Upper lobe of left lung (tissue), 6 donors: ENCODE data around the gene PCGF1. TPM values are rescaled to one million over a fixed set of nuclear protein-coding genes. Genes with fewer than 3 reads are reported as not detected.
A peak's percentile ranks its signal among the peaks of the same experiment; 100 is the strongest.

Source experiments
- ATAC-seq, 2 donors: fragments of 200-7000 bp; cut with Tn5 transposase; one replicate each; pipeline ENCODE4 v1.9.1; 2022; ENCODE audit warnings: mild to moderate bottlenecking in 2 of 2, moderate library complexity in 2 of 2; ENCODE audit not compliant: low FRiP score in 2 of 2
- DNase-seq, 2 donors: peaks; one replicate each; pipeline ENCODE4 v3.0.0-alpha.2; 2019 to 2020
- H3K27ac ChIP-seq, 4 donors: fragments of 200-600 bp; sonication (generic); one replicate each; pipeline ENCODE4 v1.5.1; 2016 to 2019
- H3K27me3 ChIP-seq, 4 donors: fragments of 200-600 bp; sonication (generic); one replicate each; pipeline ENCODE4 v1.5.1; 2017 to 2019
- H3K36me3 ChIP-seq, 4 donors: fragments of 200-600 bp; sonication (generic); one replicate each; pipeline ENCODE4 v1.5.1; 2016 to 2019
- H3K4me1 ChIP-seq, 4 donors: fragments of 200-600 bp; sonication (generic); one replicate each; pipeline ENCODE4 v1.5.1; 2018 to 2019
- H3K4me3 ChIP-seq, 4 donors: fragments of 200-600 bp; sonication (generic); one replicate each; pipeline ENCODE4 v1.5.1; 2017 to 2019; ENCODE audit warnings: mild to moderate bottlenecking in 2 of 4, moderate library complexity in 1 of 4
- H3K9me3 ChIP-seq, 4 donors: fragments of 200-600 bp; sonication (generic); one replicate each; pipeline ENCODE4 v1.5.1; 2018 to 2019
- EP300 ChIP-seq, 4 donors: sonication (generic); formaldehyde crosslinking; IDR thresholded peaks; one replicate each; pipeline ENCODE4 v1.5.1; 2017; ENCODE audit warnings: antibody characterized with exemption in 4 of 4, control low read depth in 2 of 4
- POLR2A ChIP-seq, 4 donors: fragments of 450-650 bp; IDR thresholded peaks; one replicate each; pipeline ENCODE4 v1.5.1; 2016 to 2017; ENCODE audit warnings: antibody characterized with exemption in 4 of 4, mild to moderate bottlenecking in 2 of 4
- POLR2AphosphoS5 ChIP-seq, 2 donors: sonication (generic); formaldehyde crosslinking; IDR thresholded peaks; one replicate each; pipeline ENCODE4 v1.5.1; 2017; ENCODE audit warnings: antibody characterized with exemption in 2 of 2
- WGBS, 2 donors: methylation state at CpG; one replicate each; pipeline ENCODE4 v1.1.5; 2017 to 2018; 5-methylcytosine and 5-hydroxymethylcytosine counted together
- total RNA-seq, 6 donors: library from RNA; depleted of rRNA in 4 of 6; stranded (reverse); fragments of >200 nt in 4 of 6; gene quantifications; one replicate each; pipeline versions ENCODE4 v1.1.0 to v1.2.1, GENCODE V29; 2016 to 2021
- TF ChIP-seq, protein P1 (sequence below), 6 experiments: fragments of 450-650 bp in 4 of 6; fragments of 200-600 bp in 2 of 6; sonication (generic) in 2 of 6; IDR thresholded peaks; one replicate each; pipeline ENCODE4 v1.5.1; 2016 to 2019; ENCODE audit warnings: antibody characterized with exemption in 6 of 6
- donor health status: DM: no; HTN: no; CAD: no; lungs with moderate emphysema.
- donor health status: DM: no; HTN: yes; CAD: no; lungs with severe emphysema.

PCGF1 gene
- total RNA-seq, 6 donors from 2014 or later, result 15.4 to 43.2 (median 34.6) TPM

DNA sequence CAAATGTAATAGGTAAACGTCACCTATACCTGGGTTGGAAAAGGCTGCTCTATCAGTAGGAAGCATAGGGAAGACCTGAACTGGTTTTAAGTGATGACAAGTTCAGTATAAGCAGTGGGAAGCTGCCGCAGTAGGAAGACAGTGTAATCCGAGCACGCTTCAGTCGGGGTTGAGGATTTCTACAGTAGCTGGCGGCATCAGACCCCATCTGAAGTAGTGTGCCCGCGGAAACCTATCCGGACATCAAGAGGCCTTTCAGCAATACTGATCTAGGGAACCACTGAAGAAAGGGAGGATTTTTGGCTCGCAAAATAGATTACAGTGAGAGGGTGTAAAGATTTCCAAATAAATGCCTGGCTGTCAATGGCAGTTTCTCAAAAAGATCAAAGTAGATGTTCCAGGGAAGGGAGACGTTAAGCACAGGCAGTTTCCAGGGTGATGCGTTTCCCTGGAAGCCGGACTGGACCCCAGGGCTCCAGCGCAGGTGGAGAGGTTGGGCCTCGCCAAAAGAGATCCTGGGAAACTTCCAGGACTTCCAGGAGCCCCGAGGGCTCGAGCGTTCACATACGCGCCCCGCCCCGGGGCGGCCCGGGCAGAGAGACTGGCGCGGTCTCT is 40.9 kb upstream of the PCGF1 start:
- H3K27me3 ChIP-seq, result no peaks in the 10 kb centered on the region
- peak overlapping the region; percentile 48 to 83 (median 69) for H3K27ac ChIP-seq
- H3K4me1 ChIP-seq, result peaks cover 11 to 25% (median 14%) of the 10 kb centered on the region in 4 donors
- H3K4me3 ChIP-seq, result peak overlapping the region; percentile 56 to 72 (median 68)
- TF ChIP-seq POLR2A (IDR thresholded peaks at IDR 0.05) (no peak), EP300 (IDR thresholded peaks at IDR 0.05) (no peak), POLR2AphosphoS5 (IDR thresholded peaks at IDR 0.05) (no peak)
- TF ChIP-seq, protein P1, sequence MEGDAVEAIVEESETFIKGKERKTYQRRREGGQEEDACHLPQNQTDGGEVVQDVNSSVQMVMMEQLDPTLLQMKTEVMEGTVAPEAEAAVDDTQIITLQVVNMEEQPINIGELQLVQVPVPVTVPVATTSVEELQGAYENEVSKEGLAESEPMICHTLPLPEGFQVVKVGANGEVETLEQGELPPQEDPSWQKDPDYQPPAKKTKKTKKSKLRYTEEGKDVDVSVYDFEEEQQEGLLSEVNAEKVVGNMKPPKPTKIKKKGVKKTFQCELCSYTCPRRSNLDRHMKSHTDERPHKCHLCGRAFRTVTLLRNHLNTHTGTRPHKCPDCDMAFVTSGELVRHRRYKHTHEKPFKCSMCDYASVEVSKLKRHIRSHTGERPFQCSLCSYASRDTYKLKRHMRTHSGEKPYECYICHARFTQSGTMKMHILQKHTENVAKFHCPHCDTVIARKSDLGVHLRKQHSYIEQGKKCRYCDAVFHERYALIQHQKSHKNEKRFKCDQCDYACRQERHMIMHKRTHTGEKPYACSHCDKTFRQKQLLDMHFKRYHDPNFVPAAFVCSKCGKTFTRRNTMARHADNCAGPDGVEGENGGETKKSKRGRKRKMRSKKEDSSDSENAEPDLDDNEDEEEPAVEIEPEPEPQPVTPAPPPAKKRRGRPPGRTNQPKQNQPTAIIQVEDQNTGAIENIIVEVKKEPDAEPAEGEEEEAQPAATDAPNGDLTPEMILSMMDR (IDR thresholded peaks at IDR 0.05), result no peak
- no peaks in the 10 kb centered on the region for H3K9me3 ChIP-seq
- WGBS, 2 donors, result 20 to 33% methylated on average over 15 to 24 of the region's 26 CpGs
- DNase-seq, result no peak
- ATAC-seq, result peak in 1 of 2 donors; percentile 28
- H3K36me3 ChIP-seq, result no peaks in the 10 kb centered on the region

DNA sequence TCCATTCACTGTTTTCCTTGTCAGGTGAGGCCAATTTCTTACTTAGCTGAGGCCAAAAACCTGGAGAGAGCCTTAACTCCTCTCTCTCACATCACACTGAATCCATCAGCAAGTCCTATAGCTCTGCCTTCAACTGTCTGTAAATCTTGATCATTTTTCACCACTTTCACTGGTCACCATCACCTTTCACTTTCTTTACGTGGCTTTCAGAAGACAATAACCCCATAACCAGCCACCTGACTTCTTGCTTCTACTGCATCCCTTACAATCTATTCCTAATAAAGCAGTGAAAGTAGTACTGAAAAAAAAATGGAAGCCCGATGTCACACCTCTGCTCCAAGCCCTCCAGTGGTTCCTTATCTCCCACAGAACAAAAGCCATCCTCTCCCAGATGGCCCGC is 38.5 kb upstream of the PCGF1 start:
- WGBS, 2 donors, result 87 to 88% methylated on average over 3 of the region's 3 CpGs
- Histone ChIP-seq H3K27ac (no peak overlapping the region), H3K36me3 (no peaks in the 10 kb centered on the region), H3K9me3 (no peaks in the 10 kb centered on the region), H3K27me3 (no peaks in the 10 kb centered on the region), H3K4me1 (peaks cover 9 to 23% (median 12%) of the 10 kb centered on the region in 4 donors), H3K4me3 (no peak overlapping the region)
- DNase-seq, result no peak
- ATAC-seq, result no peak
- TF ChIP-seq POLR2A (IDR thresholded peaks at IDR 0.05), result no peak
- TF ChIP-seq POLR2AphosphoS5 (IDR thresholded peaks at IDR 0.05), result no peak
- TF ChIP-seq, protein P1 (IDR thresholded peaks at IDR 0.05), result no peak
- TF ChIP-seq EP300 (IDR thresholded peaks at IDR 0.05), result no peak

DNA sequence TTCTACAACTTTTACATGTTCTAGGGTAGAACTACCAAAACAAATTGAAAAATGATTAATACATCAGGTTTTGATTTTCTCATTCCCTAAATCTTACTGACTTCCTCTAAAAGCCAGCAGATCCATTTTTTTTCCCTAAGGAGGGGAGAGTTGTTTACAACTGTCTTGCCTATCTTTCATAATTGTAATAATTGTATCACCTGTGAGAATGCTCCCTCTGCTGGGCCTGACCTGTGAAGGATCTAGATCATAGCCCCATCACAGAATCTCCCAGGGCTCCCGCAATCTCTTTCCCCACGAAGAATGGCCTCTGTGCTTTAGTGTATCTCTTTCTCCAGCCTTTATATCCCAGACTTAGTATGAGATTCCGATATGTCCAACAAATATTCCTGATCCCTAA is 37.1 kb upstream of the PCGF1 start:
- Histone ChIP-seq H3K9me3 (no peaks in the 10 kb centered on the region), H3K36me3 (no peaks in the 10 kb centered on the region), H3K4me3 (no peak overlapping the region), H3K27ac (no peak overlapping the region), H3K4me1 (peaks cover 6 to 16% (median 9%) of the 10 kb centered on the region in 4 donors), H3K27me3 (no peaks in the 10 kb centered on the region)
- no peak for ATAC-seq
- TF ChIP-seq POLR2AphosphoS5 (IDR thresholded peaks at IDR 0.05) (no peak), EP300 (IDR thresholded peaks at IDR 0.05) (no peak), POLR2A (IDR thresholded peaks at IDR 0.05) (no peak)
- TF ChIP-seq, protein P1 (IDR thresholded peaks at IDR 0.05), result no peak
- DNase-seq, result no peak
- WGBS, 2 donors, result 87 to 91% methylated on average over 3 of the region's 3 CpGs

DNA sequence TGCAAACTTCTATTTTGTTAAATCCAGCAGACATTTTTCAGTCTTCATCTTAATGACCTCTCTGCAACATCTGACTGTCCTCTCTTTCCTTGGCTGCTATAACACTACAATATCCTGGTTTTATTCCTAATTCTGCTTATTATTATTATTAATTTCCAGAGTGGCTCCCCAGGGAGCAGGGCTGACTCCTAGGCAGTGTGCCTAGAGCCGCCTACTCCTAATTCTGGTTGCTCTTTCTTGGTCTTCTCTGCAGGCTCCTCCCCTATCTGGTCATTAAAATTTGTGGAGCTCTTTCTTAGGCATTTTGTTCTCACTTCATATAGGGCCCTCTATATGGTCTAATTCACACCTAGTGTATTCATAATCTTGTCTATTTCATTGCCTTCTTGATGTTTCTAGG is 35.5 kb upstream of the PCGF1 start:
- DNase-seq (no peak), ATAC-seq (no peak)
- no peak overlapping the region for H3K4me3 ChIP-seq
- no peaks in the 10 kb centered on the region for H3K9me3 ChIP-seq
- no peaks in the 10 kb centered on the region for H3K27me3 ChIP-seq
- no peak overlapping the region for H3K27ac ChIP-seq
- H3K36me3 ChIP-seq, result no peaks in the 10 kb centered on the region
- 88 to 90% methylated on average over 1 of the region's 1 CpG for WGBS, 2 donors
- TF ChIP-seq POLR2A (IDR thresholded peaks at IDR 0.05) (no peak), POLR2AphosphoS5 (IDR thresholded peaks at IDR 0.05) (no peak)
- TF ChIP-seq, protein P1 (IDR thresholded peaks at IDR 0.05), result no peak
- no peaks in the 10 kb centered on the region for H3K4me1 ChIP-seq

DNA sequence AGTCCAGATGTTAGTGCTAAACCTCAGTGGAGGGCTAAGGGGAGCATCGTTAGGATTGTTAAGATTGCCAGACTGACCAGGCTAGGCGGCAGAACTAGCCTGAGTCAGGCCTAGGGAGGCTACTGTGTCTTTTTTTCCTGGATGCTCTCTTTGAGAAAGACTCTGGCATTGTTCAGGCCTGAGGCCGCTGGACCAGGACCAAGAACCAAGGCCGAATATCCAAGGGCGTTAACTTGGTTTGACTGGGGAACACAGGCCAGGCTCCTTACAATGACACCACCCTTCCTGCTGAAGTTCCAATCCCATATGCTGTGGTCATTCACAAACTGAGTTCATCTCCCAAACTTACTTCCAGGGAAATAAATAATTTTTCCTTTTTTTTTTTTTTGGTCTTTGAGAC is 32.8 kb upstream of the PCGF1 start:
- Histone ChIP-seq H3K9me3 (no peaks in the 10 kb centered on the region), H3K4me3 (no peak overlapping the region), H3K36me3 (no peaks in the 10 kb centered on the region), H3K27ac (peak overlapping the region in 3 of 4 donors; percentile 49 to 74 (median 65)), H3K4me1 (no peaks in the 10 kb centered on the region), H3K27me3 (no peaks in the 10 kb centered on the region)
- ATAC-seq (peak; percentile 21 to 88), DNase-seq (no peak)
- WGBS, 2 donors, result 58 to 72% methylated on average over 5 of the region's 5 CpGs
- TF ChIP-seq POLR2AphosphoS5 (IDR thresholded peaks at IDR 0.05), result no peak
- TF ChIP-seq EP300 (IDR thresholded peaks at IDR 0.05), result no peak
- TF ChIP-seq POLR2A (IDR thresholded peaks at IDR 0.05), result no peak
- TF ChIP-seq, protein P1 (IDR thresholded peaks at IDR 0.05), result no peak
